ENCODE results near the gene STON2.
"Not testable (repeated sequence)": the region's sequence is repeated elsewhere in the genome, so short reads cannot be mapped to it uniquely, and the experiment has no call there.

STON2 gene

GRCh38 chr14:81416194-81416952 is 16.2 kb upstream of the STON2 start:
- DNase-seq = no peak

GRCh38 chr14:81415781-81416180 is 15.7 kb upstream of the STON2 start:
- no peak for DNase-seq

GRCh38 chr14:81414123-81414522 is 14.0 kb upstream of the STON2 start:
- no peak for DNase-seq

- DNase-seq = no peak
Observed at GRCh38 chr14:81412779-81413178, 12.7 kb upstream of the STON2 start.

GRCh38 chr14:81408595-81408994 is 8.5 kb upstream of the STON2 start:
- DNase-seq = no peak

- no peak for DNase-seq
Observed at GRCh38 chr14:81406863-81407262, 6.7 kb upstream of the STON2 start.

- peak; percentile 28 for DNase-seq
Observed at GRCh38 chr14:81402123-81402495, 2.0 kb upstream of the STON2 start.

GRCh38 chr14:81401420-81402122 is 1.4 kb upstream of the STON2 start:
- peak; percentile 77 for DNase-seq

- DNase-seq = peak; percentile 68
Observed at GRCh38 chr14:81400852-81401251, 728 bp upstream of the STON2 start.

GRCh38 chr14:81398196-81398891 is 1.8 kb downstream of the STON2 start:
- no peak for DNase-seq

GRCh38 chr14:81396113-81396512 is 4.0 kb downstream of the STON2 start:
- DNase-seq = no peak

GRCh38 chr14:81394739-81395138 is 5.4 kb downstream of the STON2 start:
- no peak for DNase-seq

GRCh38 chr14:81392976-81393643 is 7.0 kb downstream of the STON2 start:
- no peak for DNase-seq

GRCh38 chr14:81392052-81392451 is 8.1 kb downstream of the STON2 start:
- no peak for DNase-seq

- DNase-seq = no peak
Observed at GRCh38 chr14:81390696-81391095, 9.4 kb downstream of the STON2 start.

GRCh38 chr14:81388336-81388735 is 11.8 kb downstream of the STON2 start:
- no peak for DNase-seq

GRCh38 chr14:81386290-81386745 is 13.8 kb downstream of the STON2 start:
- no peak for DNase-seq

- DNase-seq = no peak
Observed at GRCh38 chr14:81385886-81386285, 14.2 kb downstream of the STON2 start.

- DNase-seq = no peak
Observed at GRCh38 chr14:81385419-81385818, 14.7 kb downstream of the STON2 start.

GRCh38 chr14:81384900-81385299 is 15.2 kb downstream of the STON2 start:
- DNase-seq = no peak

- no peak for DNase-seq
Observed at GRCh38 chr14:81382517-81383225, 17.5 kb downstream of the STON2 start.

- not testable (repeated sequence) for DNase-seq
Observed at GRCh38 chr14:81380009-81380408, 20.1 kb downstream of the STON2 start.

GRCh38 chr14:81371802-81372201 is 28.3 kb downstream of the STON2 start:
- DNase-seq = no peak
